Osteocyte (in vitro differentiated cells): ENCODE results near the gene TPRA1. TPM values are rescaled to one million over a fixed set of nuclear protein-coding genes. Genes with fewer than 3 reads are reported as not detected.

Experiments used
- DNase-seq: peaks from one replicate; pipeline ENCODE4 v3.0.0; 2021; ENCODE audit warnings: mixed read lengths; ENCODE audit not compliant: unreplicated experiment; ENCODE audit errors: extremely low spot score
- H3K27ac Mint-ChIP-seq: one replicate; pipeline ENCODE4 v1.8.0; 2021; ENCODE audit warnings: mild to moderate bottlenecking, mixed read lengths; ENCODE audit not compliant: unreplicated experiment
- H3K27me3 Mint-ChIP-seq: one replicate; pipeline ENCODE4 v1.8.0; 2021; ENCODE audit warnings: mixed read lengths; ENCODE audit not compliant: unreplicated experiment
- H3K36me3 Mint-ChIP-seq: one replicate; pipeline ENCODE4 v1.8.0; 2021; ENCODE audit warnings: mixed read lengths; ENCODE audit not compliant: unreplicated experiment
- H3K4me1 Mint-ChIP-seq: one replicate; pipeline ENCODE4 v1.8.0; 2021; ENCODE audit warnings: mixed read lengths; ENCODE audit not compliant: unreplicated experiment
- H3K4me3 Mint-ChIP-seq: one replicate; pipeline ENCODE4 v1.8.0; 2021; ENCODE audit warnings: mild to moderate bottlenecking, moderate library complexity, mixed read lengths; ENCODE audit not compliant: unreplicated experiment
- H3K9me3 Mint-ChIP-seq: one replicate; pipeline ENCODE4 v1.8.0; 2021; ENCODE audit warnings: mixed read lengths; ENCODE audit not compliant: unreplicated experiment
- CTCF ChIP-seq: fragments of 200-600 bp; sonication (generic); IDR thresholded peaks from 2 replicates; pipeline ENCODE4 v1.5.0; 2021; ENCODE audit warnings: antibody characterized with exemption, mild to moderate bottlenecking, moderate library complexity
- total RNA-seq: library from RNA; stranded (reverse); gene quantifications from 2 replicates; pipeline ENCODE4 v1.2.1, GENCODE V29; 2021

Gene TPRA1
- total RNA-seq, 1 donor from 2014 or later, result 49.7 TPM

GRCh38 chr3:127549826-127550467, 40.6 kb downstream of the TPRA1 start:
- no peak overlapping the region for H3K4me3 Mint-ChIP-seq
- no peaks in the 10 kb centered on the region for H3K9me3 Mint-ChIP-seq
- no peak overlapping the region for H3K27ac Mint-ChIP-seq
- no peak for DNase-seq
- no peak for TF ChIP-seq CTCF
- H3K27me3 Mint-ChIP-seq, result peaks cover 8% of the 10 kb centered on the region
- H3K36me3 Mint-ChIP-seq, result no peaks in the 10 kb centered on the region
- H3K4me1 Mint-ChIP-seq, result peaks cover 19% of the 10 kb centered on the region

- peak overlapping the region; percentile 33 for H3K27ac Mint-ChIP-seq
- H3K9me3 Mint-ChIP-seq, result no peaks in the 10 kb centered on the region
- DNase-seq, result peak; percentile 93
- H3K4me3 Mint-ChIP-seq, result peak overlapping the region; percentile 70
- H3K36me3 Mint-ChIP-seq, result no peaks in the 10 kb centered on the region
- peak; percentile 72 for TF ChIP-seq CTCF
- peaks cover 14% of the 10 kb centered on the region for H3K4me1 Mint-ChIP-seq
- peaks cover 8% of the 10 kb centered on the region for H3K27me3 Mint-ChIP-seq
Observed at GRCh38 chr3:127547761-127548605, 42.5 kb downstream of the TPRA1 start.

- H3K27ac Mint-ChIP-seq, result peak overlapping the region; percentile 52
- no peaks in the 10 kb centered on the region for H3K9me3 Mint-ChIP-seq
- DNase-seq, result no peak
- peaks cover 5% of the 10 kb centered on the region for H3K27me3 Mint-ChIP-seq
- peaks cover 14% of the 10 kb centered on the region for H3K4me1 Mint-ChIP-seq
- H3K36me3 Mint-ChIP-seq, result no peaks in the 10 kb centered on the region
- H3K4me3 Mint-ChIP-seq, result peak overlapping the region; percentile 66
- no peak for TF ChIP-seq CTCF
Observed at GRCh38 chr3:127546970-127547733, 43.4 kb downstream of the TPRA1 start.

- DNase-seq, result no peak
- H3K36me3 Mint-ChIP-seq, result no peaks in the 10 kb centered on the region
Observed at GRCh38 chr3:127546554-127546953, 44.0 kb downstream of the TPRA1 start.

More at GRCh38 chr3:127546554-127546953, 44.0 kb downstream of the TPRA1 start:
- Mint-ChIP-seq H3K27ac (no peak overlapping the region), H3K9me3 (no peaks in the 10 kb centered on the region), H3K27me3 (peaks cover 2% of the 10 kb centered on the region), H3K4me1 (peaks cover 14% of the 10 kb centered on the region), H3K4me3 (peak overlapping the region; percentile 66)
- no peak for TF ChIP-seq CTCF
